ENCODE data around the gene ATOSB. TPM values are rescaled to one million over a fixed set of nuclear protein-coding genes. Genes with fewer than 3 reads are reported as not detected.

Gene ATOSB
- total RNA-seq, 2 experiments from 2014 or later, result 5.0 to 5.1 TPM

- POLR2A ChIA-PET, result interaction anchor here (0.6 to 3.5 kb wide), 4 partner anchors 14 to 198 kb away, joined by 5 to 13 read pairs (median 10); partner anchors contain the start of gene VCP
- H3K9me3 Mint-ChIP-seq, result no peaks in the 10 kb centered on the region
- Histone ChIP-seq H3K36me3 (ENCODE audit: insufficient read depth, low read length) (peaks cover 41% of the 10 kb centered on the region), H3K4me3 (ENCODE audit: low read length) (no peak overlapping the region), H3K27ac (ENCODE audit: low read depth in 1 of 2, low read length in 2 of 2) (no peak overlapping the region), H3K9me3 (ENCODE audit: control insufficient read depth in 1 of 2, insufficient read depth in 1 of 2, low read length in 2 of 2) (no peaks in the 10 kb centered on the region), H3K27me3 (ENCODE audit: control insufficient read depth in 1 of 2, insufficient read depth in 2 of 2, low read length in 2 of 2) (no peaks in the 10 kb centered on the region), H3K4me1 (ENCODE audit: insufficient read depth, low read length) (peaks cover 40% of the 10 kb centered on the region)
- H3K27me3 Mint-ChIP-seq, result no peaks in the 10 kb centered on the region
- H3K36me3 Mint-ChIP-seq (ENCODE audit: low read depth), result peaks cover 56% of the 10 kb centered on the region
- ATAC-seq (ENCODE audit: poor library complexity) (no peak), DNase-seq (no peak)
- H3K4me3 Mint-ChIP-seq, result peak overlapping the region; percentile 59
- H3K4me1 Mint-ChIP-seq (ENCODE audit: low read depth), result peaks cover 53% of the 10 kb centered on the region
- peak overlapping the region; percentile 38 for H3K27ac Mint-ChIP-seq
- no peak for TF ChIP-seq CTCF (IDR thresholded peaks at IDR 0.05)
- CTCF ChIA-PET, result interaction anchor here (0.9 to 2.6 kb wide), 5 partner anchors 9 to 198 kb away, joined by 3 to 23 read pairs (median 6); partner anchors contain the start of genes ATOSB and VCP
- intact Hi-C loops (cut with DNase I, micrococcal nuclease), result loop anchor here in 1 of 2 experiments (5.0 kb wide), 1 partner anchor 110 kb away; the partner anchor contains the start of gene DNAJB5
These were observed 18.1 kb downstream of the ATOSB start for GRCh38 chr9:35097573-35097972.

GRCh38 chr9:35096035-35096849 is 19.4 kb downstream of the ATOSB start, which contains the start of gene PIGO:
TSS of gene PIGO (minus strand) at chr9:35096591. CDS start at chr9:35095565, 1,026 bp downstream.
- ChIA-PET CTCF (interaction anchor here (0.8 to 3.0 kb wide), 11 partner anchors 10 to 636 kb away, joined by 3 to 27 read pairs (median 12); partner anchors contain the start of genes ATOSB, CREB3, FANCG and UNC13B), POLR2A (interaction anchor here (0.6 to 6.5 kb wide), 9 partner anchors 9 to 1743 kb away, joined by 3 to 51 read pairs (median 11); partner anchors contain the start of genes ATOSB, FANCG and VCP)
- no peaks in the 10 kb centered on the region for H3K9me3 Mint-ChIP-seq
- H3K4me1 ChIP-seq (ENCODE audit: insufficient read depth, low read length), result peaks cover 26% of the 10 kb centered on the region
- H3K4me1 Mint-ChIP-seq (ENCODE audit: low read depth), result peaks cover 43% of the 10 kb centered on the region
- ATAC-seq (ENCODE audit: poor library complexity), result peak; percentile 88
- peak within 1 kb of the TSS; percentile 82 for H3K4me3 ChIP-seq (ENCODE audit: low read length)
- peak; percentile 81 to 95 (median 88) for DNase-seq
- H3K9me3 ChIP-seq (ENCODE audit: control insufficient read depth in 1 of 2, insufficient read depth in 1 of 2, low read length in 2 of 2), result no peaks in the 10 kb centered on the region
- no peaks in the 10 kb centered on the region for H3K27me3 Mint-ChIP-seq
- peaks cover 53% of the 10 kb centered on the region for H3K36me3 ChIP-seq (ENCODE audit: insufficient read depth, low read length)
- H3K36me3 Mint-ChIP-seq (ENCODE audit: low read depth), result peaks cover 62% of the 10 kb centered on the region
- H3K27ac ChIP-seq (ENCODE audit: low read depth in 1 of 2, low read length in 2 of 2), result peak within 1 kb of the TSS; percentile 96 to 99
- intact Hi-C loops (cut with DNase I, micrococcal nuclease), result loop anchor here (1.0 to 5.0 kb wide), 6 partner anchors 15 to 197 kb away; partner anchors contain the start of genes DNAJB5 (in 2 of the 2) and VCP (in 2 of the 2)
- peak within 1 kb of the TSS; percentile 92 for H3K4me3 Mint-ChIP-seq
- TF ChIP-seq CTCF (IDR thresholded peaks at IDR 0.05), result peak; percentile 81
- H3K27me3 ChIP-seq (ENCODE audit: control insufficient read depth in 1 of 2, insufficient read depth in 2 of 2, low read length in 2 of 2), result no peaks in the 10 kb centered on the region
- peak within 1 kb of the TSS; percentile 93 for H3K27ac Mint-ChIP-seq

- Mint-ChIP-seq H3K36me3 (ENCODE audit: low read depth) (peaks cover 85% of the 10 kb centered on the region), H3K4me3 (no peak overlapping the region), H3K9me3 (no peaks in the 10 kb centered on the region), H3K27ac (no peak overlapping the region), H3K27me3 (no peaks in the 10 kb centered on the region), H3K4me1 (ENCODE audit: low read depth) (peaks cover 25% of the 10 kb centered on the region)
- Histone ChIP-seq H3K27me3 (ENCODE audit: control insufficient read depth in 1 of 2, insufficient read depth in 2 of 2, low read length in 2 of 2) (no peaks in the 10 kb centered on the region), H3K4me1 (ENCODE audit: insufficient read depth, low read length) (peaks cover 19% of the 10 kb centered on the region), H3K4me3 (ENCODE audit: low read length) (no peak overlapping the region), H3K36me3 (ENCODE audit: insufficient read depth, low read length) (peaks cover 75% of the 10 kb centered on the region), H3K9me3 (ENCODE audit: control insufficient read depth in 1 of 2, insufficient read depth in 1 of 2, low read length in 2 of 2) (no peaks in the 10 kb centered on the region), H3K27ac (ENCODE audit: low read depth in 1 of 2, low read length in 2 of 2) (no peak overlapping the region)
- intact Hi-C loops (cut with DNase I, micrococcal nuclease), result no loop called here
- ATAC-seq (ENCODE audit: poor library complexity) (no peak), DNase-seq (no peak)
- ChIA-PET POLR2A (interaction anchor here (0.9 to 6.5 kb wide), 3 partner anchors 11 to 20 kb away, joined by 4 to 51 read pairs (median 44); partner anchors contain the start of genes FANCG and VCP), CTCF (interaction anchor here (1.7 kb wide), 1 partner anchor 192 kb away, joined by 6 read pairs; no protein-coding TSS in a partner anchor)
- no peak for TF ChIP-seq CTCF (IDR thresholded peaks at IDR 0.05)
These were observed 24.1 kb downstream of the ATOSB start for GRCh38 chr9:35091536-35091935.

All from CD4-positive, alpha-beta T cell (primary cell).